Upper lobe of left lung (tissue), 4 donors: Measurements from ENCODE around the gene EPPIN.

Source experiments
- CTCF ChIP-seq, 6 experiments: fragments of 450-650 bp in 4 of 6; fragments of 200-600 bp in 2 of 6; sonication (generic) in 2 of 6; IDR thresholded peaks; one replicate each; pipeline ENCODE4 v1.5.1; 2016 to 2019; ENCODE audit warnings: antibody characterized with exemption in 6 of 6
- POLR2A ChIP-seq, 4 donors: fragments of 450-650 bp; IDR thresholded peaks; one replicate each; pipeline ENCODE4 v1.5.1; 2016 to 2017; ENCODE audit warnings: antibody characterized with exemption in 4 of 4, mild to moderate bottlenecking in 2 of 4
- POLR2AphosphoS5 ChIP-seq, 2 donors: sonication (generic); formaldehyde crosslinking; IDR thresholded peaks; one replicate each; pipeline ENCODE4 v1.5.1; 2017; ENCODE audit warnings: antibody characterized with exemption in 2 of 2

GRCh38 chr20:45576995-45577394, 29.8 kb upstream of the EPPIN start:
- TF ChIP-seq POLR2AphosphoS5 (IDR thresholded peaks at IDR 0.05) = no peak
- TF ChIP-seq CTCF (IDR thresholded peaks at IDR 0.05) = no peak
- no peak for TF ChIP-seq POLR2A (IDR thresholded peaks at IDR 0.05)
